Stimulated activated naive B cell treated with anti-CD40 and anti-IgM and Interleukin-4, amounts not matched to agents 10 μg/mL and 1 μg/mL and 100 μg/mL, for 72 hours (primary cell): ENCODE data around the gene TLX1.

Experiments
- ATAC-seq, 2 donors: fragments of 150-1000 bp; cut with Tn5 transposase; replicated peaks; 2 replicates each; pipeline ENCODE4 v1.10.0; 2021; ENCODE audit warnings: moderate library complexity in 1 of 2
- DNase-seq: peaks from one replicate; pipeline ENCODE4 v3.0.0; 2021
- H3K27ac Mint-ChIP-seq: one replicate; pipeline ENCODE4 v1.8.0; 2022; ENCODE audit warnings: mild to moderate bottlenecking, mixed read lengths
- H3K27me3 Mint-ChIP-seq, 2 donors: one replicate each; pipeline ENCODE4 v1.8.0; 2022; ENCODE audit warnings: mixed read lengths in 2 of 2
- H3K36me3 Mint-ChIP-seq, 2 donors: one replicate each; pipeline ENCODE4 v1.8.0; 2022; ENCODE audit warnings: mixed read lengths in 2 of 2, mild to moderate bottlenecking in 1 of 2
- H3K4me1 Mint-ChIP-seq, 2 donors: one replicate each; pipeline ENCODE4 v1.8.0; 2022; ENCODE audit warnings: mixed read lengths in 2 of 2, mild to moderate bottlenecking in 1 of 2
- H3K4me3 Mint-ChIP-seq, 2 donors: one replicate each; pipeline ENCODE4 v1.8.0; 2022; ENCODE audit warnings: mild to moderate bottlenecking in 2 of 2, mixed read lengths in 2 of 2, moderate library complexity in 1 of 2
- H3K9me3 Mint-ChIP-seq, 2 donors: one replicate each; pipeline ENCODE4 v1.8.0; 2022; ENCODE audit warnings: mixed read lengths in 2 of 2, mild to moderate bottlenecking in 1 of 2

The TLX1 gene

GRCh38 chr10:101166430-101166829 lies 35.3 kb downstream of the TLX1 start:
- H3K27ac Mint-ChIP-seq: no peak overlapping the region
- H3K27me3 Mint-ChIP-seq: peaks cover 61 to 79% of the 10 kb centered on the region in 2 donors
- DNase-seq: no peak
- no peak for ATAC-seq
- peaks cover 9 to 11% of the 10 kb centered on the region in 2 donors for H3K4me1 Mint-ChIP-seq
- peaks cover 5 to 7% of the 10 kb centered on the region in 2 donors for H3K9me3 Mint-ChIP-seq
- no peaks in the 10 kb centered on the region for H3K36me3 Mint-ChIP-seq
- no peak overlapping the region for H3K4me3 Mint-ChIP-seq

DNA sequence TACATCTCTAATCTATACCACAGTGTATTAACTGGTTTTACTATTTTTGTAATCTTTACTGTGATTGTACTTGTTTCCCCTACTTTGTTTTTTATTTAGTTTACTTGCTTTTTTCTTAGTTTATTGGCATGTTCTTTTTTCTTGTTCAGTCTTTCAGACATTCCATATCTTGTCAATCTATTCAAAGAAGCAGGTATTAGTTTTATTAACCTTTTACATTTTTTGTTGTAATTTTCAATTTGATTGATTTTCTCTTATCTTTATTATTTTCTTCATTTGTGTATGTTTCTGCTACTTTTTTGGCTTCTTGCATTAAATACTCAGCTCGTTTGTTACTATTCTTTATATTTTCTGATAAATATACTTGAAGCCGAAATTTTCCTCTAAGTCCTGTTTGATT lies 41.6 kb downstream of the TLX1 start:
- peaks cover 58 to 78% of the 10 kb centered on the region in 2 donors for H3K27me3 Mint-ChIP-seq
- no peak for DNase-seq
- no peak for ATAC-seq

GRCh38 chr10:101174319-101174718 lies 43.2 kb downstream of the TLX1 start:
- ATAC-seq (no peak), DNase-seq (no peak)
- Mint-ChIP-seq H3K9me3 (peaks cover 22 to 24% of the 10 kb centered on the region in 2 donors), H3K4me1 (peaks cover 0 to 6% of the 10 kb centered on the region in 2 donors), H3K27me3 (peaks cover 56 to 76% of the 10 kb centered on the region in 2 donors), H3K36me3 (peaks cover 3 to 14% of the 10 kb centered on the region in 2 donors), H3K27ac (no peak overlapping the region), H3K4me3 (no peak overlapping the region)

More for the DNA sequence above, 41.6 kb downstream of the TLX1 start:
- Mint-ChIP-seq H3K4me3 (no peak overlapping the region), H3K4me1 (peaks cover 0 to 6% of the 10 kb centered on the region in 2 donors), H3K36me3 (peaks cover 3 to 14% of the 10 kb centered on the region in 2 donors), H3K27ac (no peak overlapping the region), H3K9me3 (peaks cover 26 to 30% of the 10 kb centered on the region in 2 donors)

- H3K4me3 Mint-ChIP-seq: no peak overlapping the region
- H3K4me1 Mint-ChIP-seq: peaks cover 0 to 6% of the 10 kb centered on the region in 2 donors
- H3K36me3 Mint-ChIP-seq: peaks cover 3 to 14% of the 10 kb centered on the region in 2 donors
- H3K9me3 Mint-ChIP-seq: peaks cover 21 to 24% of the 10 kb centered on the region in 2 donors
- DNase-seq: no peak
- peaks cover 60 to 70% of the 10 kb centered on the region in 2 donors for H3K27me3 Mint-ChIP-seq
- no peak overlapping the region for H3K27ac Mint-ChIP-seq
- ATAC-seq: no peak
Measured at GRCh38 chr10:101176577-101176976, 45.5 kb downstream of the TLX1 start.

DNA sequence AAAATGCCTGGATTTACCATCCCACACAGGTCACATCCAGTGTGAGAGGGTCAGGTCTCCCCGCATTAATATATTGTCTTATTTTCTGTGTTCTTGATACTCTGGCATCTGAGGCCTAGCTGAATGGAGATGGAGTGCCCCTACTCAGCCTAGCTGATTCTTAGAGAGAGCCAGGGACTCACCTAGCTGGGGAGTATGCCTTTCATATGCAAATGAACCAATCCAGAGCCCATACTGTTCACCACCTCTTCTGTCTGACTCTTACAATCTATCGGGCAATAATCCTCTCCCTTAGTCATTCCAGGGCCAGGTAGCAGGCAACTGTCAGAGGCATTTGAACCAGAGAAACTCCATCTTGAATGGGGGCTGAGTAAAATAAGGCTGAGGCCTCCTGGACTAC lies 51.8 kb downstream of the TLX1 start:
- Mint-ChIP-seq H3K4me3 (no peak overlapping the region), H3K9me3 (no peaks in the 10 kb centered on the region), H3K36me3 (no peaks in the 10 kb centered on the region), H3K27ac (no peak overlapping the region), H3K27me3 (peaks cover 15 to 27% of the 10 kb centered on the region in 2 donors), H3K4me1 (no peaks in the 10 kb centered on the region)
- ATAC-seq (no peak), DNase-seq (no peak)

- Mint-ChIP-seq H3K4me1 (no peaks in the 10 kb centered on the region), H3K9me3 (no peaks in the 10 kb centered on the region), H3K36me3 (no peaks in the 10 kb centered on the region), H3K27me3 (peaks cover 9 to 20% of the 10 kb centered on the region in 2 donors), H3K27ac (no peak overlapping the region), H3K4me3 (no peak overlapping the region)
- no peak for DNase-seq
- ATAC-seq: no peak
Measured at GRCh38 chr10:101183458-101184183, 52.5 kb downstream of the TLX1 start.
